ENCODE data around the gene CHCHD3. TPM values are rescaled to one million over a fixed set of nuclear protein-coding genes. Genes with fewer than 3 reads are reported as not detected.

Gene CHCHD3
- total RNA-seq, 2 donors from 2014 or later = 88.3 to 154 TPM

DNA sequence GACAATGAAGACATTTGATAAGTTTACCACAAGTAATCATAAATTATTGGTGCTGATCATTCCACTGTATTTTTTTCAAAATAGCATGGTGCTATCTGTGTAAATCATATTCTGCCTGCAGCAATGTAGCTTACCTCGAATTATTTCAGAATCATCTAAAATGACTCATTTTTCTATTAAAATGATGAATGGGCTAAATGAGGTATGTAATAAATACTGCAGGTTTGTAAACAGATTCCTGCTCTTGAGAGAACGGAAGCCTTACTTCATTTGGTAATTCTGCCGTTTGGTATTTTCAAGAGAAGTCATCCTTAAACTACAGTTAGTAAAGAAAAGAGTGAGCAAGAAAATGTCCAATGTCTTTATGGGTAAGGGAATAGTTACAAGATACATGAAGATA is 115.9 kb downstream of the CHCHD3 start:
- no peaks in the 10 kb centered on the region for H3K9me3 ChIP-seq
- H3K27me3 ChIP-seq = peaks cover 0 to 4% of the 10 kb centered on the region in 2 donors
- H3K4me3 ChIP-seq = no peak overlapping the region
- no peak for DNase-seq (ENCODE audit: low spot score)
- no peak overlapping the region for H3K27ac ChIP-seq
- no peaks in the 10 kb centered on the region for H3K4me1 ChIP-seq
- TF ChIP-seq, protein P1, sequence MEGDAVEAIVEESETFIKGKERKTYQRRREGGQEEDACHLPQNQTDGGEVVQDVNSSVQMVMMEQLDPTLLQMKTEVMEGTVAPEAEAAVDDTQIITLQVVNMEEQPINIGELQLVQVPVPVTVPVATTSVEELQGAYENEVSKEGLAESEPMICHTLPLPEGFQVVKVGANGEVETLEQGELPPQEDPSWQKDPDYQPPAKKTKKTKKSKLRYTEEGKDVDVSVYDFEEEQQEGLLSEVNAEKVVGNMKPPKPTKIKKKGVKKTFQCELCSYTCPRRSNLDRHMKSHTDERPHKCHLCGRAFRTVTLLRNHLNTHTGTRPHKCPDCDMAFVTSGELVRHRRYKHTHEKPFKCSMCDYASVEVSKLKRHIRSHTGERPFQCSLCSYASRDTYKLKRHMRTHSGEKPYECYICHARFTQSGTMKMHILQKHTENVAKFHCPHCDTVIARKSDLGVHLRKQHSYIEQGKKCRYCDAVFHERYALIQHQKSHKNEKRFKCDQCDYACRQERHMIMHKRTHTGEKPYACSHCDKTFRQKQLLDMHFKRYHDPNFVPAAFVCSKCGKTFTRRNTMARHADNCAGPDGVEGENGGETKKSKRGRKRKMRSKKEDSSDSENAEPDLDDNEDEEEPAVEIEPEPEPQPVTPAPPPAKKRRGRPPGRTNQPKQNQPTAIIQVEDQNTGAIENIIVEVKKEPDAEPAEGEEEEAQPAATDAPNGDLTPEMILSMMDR (IDR thresholded peaks at IDR 0.05) = no peak
- no peaks in the 10 kb centered on the region for H3K36me3 ChIP-seq

DNA sequence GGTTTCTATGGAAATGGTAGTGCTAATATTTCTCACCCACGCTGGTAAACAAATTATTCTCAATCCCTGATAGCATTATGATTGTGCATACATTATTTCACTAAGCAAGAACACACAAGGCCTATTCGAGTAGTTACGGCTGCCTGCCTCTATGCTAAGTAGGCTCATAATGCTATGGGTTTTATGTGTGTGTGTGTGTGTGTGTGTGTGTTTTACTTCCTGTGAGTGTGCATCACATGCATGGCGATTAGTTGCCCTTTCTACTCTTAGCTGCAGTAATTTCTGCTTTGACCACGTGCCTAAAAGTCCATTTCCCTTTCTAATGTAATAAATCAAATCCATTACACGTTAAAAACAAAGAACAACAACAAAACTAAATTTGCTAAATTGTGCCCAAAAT is 117.0 kb downstream of the CHCHD3 start:
- Histone ChIP-seq H3K4me1 (no peaks in the 10 kb centered on the region), H3K36me3 (no peaks in the 10 kb centered on the region), H3K4me3 (no peak overlapping the region), H3K27ac (no peak overlapping the region), H3K9me3 (no peaks in the 10 kb centered on the region), H3K27me3 (no peaks in the 10 kb centered on the region)
- TF ChIP-seq, protein P1 (IDR thresholded peaks at IDR 0.05) = no peak
- DNase-seq (ENCODE audit: low spot score) = no peak

DNA sequence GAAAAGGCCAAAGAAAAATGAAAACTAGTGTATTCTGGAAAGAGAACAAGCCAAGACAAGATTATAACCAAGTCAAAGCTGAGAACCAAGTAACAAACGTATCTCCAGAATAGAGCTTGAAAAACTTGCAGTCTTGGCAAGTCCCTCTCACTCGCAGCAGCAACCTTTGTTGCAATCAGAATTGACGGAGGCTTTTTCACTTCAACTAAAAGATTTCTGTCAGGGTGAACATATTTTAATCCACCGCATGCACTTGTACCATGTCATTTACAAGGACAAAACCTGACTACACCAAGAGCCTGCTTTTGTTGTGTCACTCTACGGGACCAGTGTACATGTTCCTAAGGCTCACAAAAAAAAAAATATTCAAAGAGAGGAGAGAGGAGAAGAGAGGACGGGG is 122.0 kb downstream of the CHCHD3 start:
- no peak for DNase-seq (ENCODE audit: low spot score)
- H3K4me3 ChIP-seq = no peak overlapping the region
- H3K9me3 ChIP-seq = no peaks in the 10 kb centered on the region
- no peaks in the 10 kb centered on the region for H3K27me3 ChIP-seq
- TF ChIP-seq, protein P1 (IDR thresholded peaks at IDR 0.05) = no peak
- no peaks in the 10 kb centered on the region for H3K36me3 ChIP-seq
- H3K4me1 ChIP-seq = no peaks in the 10 kb centered on the region
- H3K27ac ChIP-seq = no peak overlapping the region

DNA sequence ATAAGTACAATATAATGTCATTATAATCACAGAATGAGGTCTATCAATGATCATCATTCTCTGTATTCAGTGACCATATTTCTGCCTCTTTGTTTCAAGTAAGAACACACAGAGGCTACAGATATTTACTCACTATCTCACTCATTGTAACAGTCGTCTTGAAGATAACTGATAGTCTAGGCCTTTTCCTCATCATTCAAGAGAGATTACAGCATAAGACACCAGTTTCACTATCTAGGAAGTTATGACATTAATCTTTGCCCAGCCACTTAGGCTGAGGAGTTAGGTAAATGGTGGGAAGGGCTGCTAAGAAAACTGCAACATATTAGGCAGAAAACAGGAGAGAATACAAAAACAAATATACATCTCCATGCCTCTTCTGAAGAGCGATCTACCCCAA is 125.3 kb downstream of the CHCHD3 start:
- H3K36me3 ChIP-seq = no peaks in the 10 kb centered on the region
- TF ChIP-seq, protein P1 (IDR thresholded peaks at IDR 0.05) = no peak
- no peak for DNase-seq (ENCODE audit: low spot score)
- H3K9me3 ChIP-seq = no peaks in the 10 kb centered on the region
- no peaks in the 10 kb centered on the region for H3K4me1 ChIP-seq
- H3K4me3 ChIP-seq = no peak overlapping the region
- no peak overlapping the region for H3K27ac ChIP-seq
- no peaks in the 10 kb centered on the region for H3K27me3 ChIP-seq

DNA sequence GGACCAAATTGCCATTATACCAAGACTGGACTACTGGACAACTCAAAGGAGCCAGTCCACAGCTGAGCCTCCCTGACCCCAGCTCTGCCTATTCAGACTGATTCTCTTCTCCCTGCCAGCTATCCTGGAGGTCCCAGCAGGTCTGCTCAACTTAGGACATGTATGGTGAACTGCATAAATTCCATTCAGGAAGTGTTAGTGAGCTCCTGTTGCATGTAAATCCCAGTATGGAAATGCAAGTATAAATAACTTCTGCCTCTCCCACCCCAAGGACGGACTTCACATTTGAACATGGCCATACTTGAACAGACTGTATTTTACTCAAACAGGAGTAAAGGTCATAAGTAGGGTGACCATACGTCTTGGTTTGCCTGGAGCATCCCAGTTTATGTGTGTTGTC is 128.4 kb downstream of the CHCHD3 start:
- TF ChIP-seq, protein P1 (IDR thresholded peaks at IDR 0.05) = no peak
- no peak overlapping the region for H3K4me3 ChIP-seq
- no peaks in the 10 kb centered on the region for H3K4me1 ChIP-seq
- no peaks in the 10 kb centered on the region for H3K27me3 ChIP-seq
- H3K9me3 ChIP-seq = no peaks in the 10 kb centered on the region
- no peak for DNase-seq (ENCODE audit: low spot score)
- H3K27ac ChIP-seq = no peak overlapping the region
- no peaks in the 10 kb centered on the region for H3K36me3 ChIP-seq

DNA sequence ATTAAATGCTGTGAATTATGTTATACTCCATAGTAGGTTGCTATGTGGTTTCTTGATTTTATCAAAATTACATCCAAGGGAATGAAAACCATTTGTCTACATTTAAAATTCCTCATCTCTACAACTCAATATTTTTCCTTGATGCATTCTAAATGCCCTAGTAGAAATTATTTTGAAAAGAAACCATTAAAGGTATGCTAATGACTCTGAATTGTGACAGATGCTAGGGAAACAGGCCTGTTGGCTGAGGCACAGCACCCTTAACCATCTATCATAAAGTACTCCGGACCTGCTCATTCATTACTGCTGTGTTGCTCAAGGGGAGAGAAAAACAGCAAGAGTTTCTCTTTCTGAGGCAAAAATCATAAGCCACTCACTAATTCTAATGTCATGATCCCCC is 131.2 kb downstream of the CHCHD3 start:
- TF ChIP-seq, protein P1 (IDR thresholded peaks at IDR 0.05) = no peak

More for the DNA sequence above, 131.2 kb downstream of the CHCHD3 start:
- H3K4me3 ChIP-seq = no peak overlapping the region
- no peaks in the 10 kb centered on the region for H3K27me3 ChIP-seq
- no peaks in the 10 kb centered on the region for H3K9me3 ChIP-seq
- H3K27ac ChIP-seq = no peak overlapping the region
- no peaks in the 10 kb centered on the region for H3K4me1 ChIP-seq
- no peak for DNase-seq (ENCODE audit: low spot score)
- no peaks in the 10 kb centered on the region for H3K36me3 ChIP-seq
